Spleen (tissue), 11 donors: ENCODE data around the gene TTC39A. TPM values are rescaled to one million over a fixed set of nuclear protein-coding genes. Genes with fewer than 3 reads are reported as not detected.

Experiments
- DNase-seq: peaks from one replicate; pipeline ENCODE4 v3.0.0-alpha.2; 2020
- H3K27ac ChIP-seq, 8 donors: fragments of 200-600 bp; sonication (generic) in 7 of 8; 1 replicate in 4 of 8; 2 replicates in 4 of 8; pipeline versions ENCODE4 v1.5.0 to v1.8.0; 2016 to 2021; ENCODE audit warnings: inconsistent platforms in 4 of 8, mild to moderate bottlenecking in 4 of 8, moderate library complexity in 1 of 8
- H3K27me3 ChIP-seq, 7 donors: fragments of 200-600 bp; sonication (generic) in 6 of 7; replicated peaks in 1 of 7; 1 replicate in 4 of 7; 2 replicates in 3 of 7; pipeline versions ENCODE4 v1.5.0 to v1.8.0; 2016 to 2021; ENCODE audit warnings: inconsistent platforms in 3 of 7, mild to moderate bottlenecking in 1 of 7
- H3K36me3 ChIP-seq, 6 donors: fragments of 200-600 bp; sonication (generic) in 5 of 6; 1 replicate in 4 of 6; 2 replicates in 2 of 6; pipeline versions ENCODE4 v1.5.0 to v1.8.0; 2016 to 2021; ENCODE audit warnings: inconsistent platforms in 2 of 6
- H3K4me1 ChIP-seq, 6 donors: fragments of 200-600 bp; sonication (generic) in 5 of 6; 1 replicate in 3 of 6; 2 replicates in 3 of 6; pipeline versions ENCODE4 v1.5.0 to v1.8.0; 2016 to 2021; ENCODE audit warnings: inconsistent platforms in 3 of 6
- H3K4me3 ChIP-seq, 8 donors: fragments of 200-600 bp; sonication (generic) in 7 of 8; 1 replicate in 4 of 8; 2 replicates in 4 of 8; pipeline versions ENCODE4 v1.5.0 to v1.8.0; 2016 to 2021; ENCODE audit warnings: inconsistent platforms in 4 of 8, mild to moderate bottlenecking in 4 of 8, moderate library complexity in 2 of 8
- H3K9me3 ChIP-seq, 8 donors: fragments of 200-600 bp; sonication (generic) in 7 of 8; 1 replicate in 4 of 8; 2 replicates in 4 of 8; pipeline versions ENCODE4 v1.5.0 to v1.8.0; 2016 to 2021; ENCODE audit warnings: inconsistent platforms in 4 of 8
- POLR2A ChIP-seq, 3 donors: fragments of 450-650 bp; IDR thresholded peaks; one replicate each; pipeline ENCODE4 v1.5.1; 2017; ENCODE audit warnings: antibody characterized with exemption in 3 of 3, mild to moderate bottlenecking in 1 of 3
- POLR2AphosphoS5 ChIP-seq, 3 donors: sonication (generic); formaldehyde crosslinking; IDR thresholded peaks; one replicate each; pipeline ENCODE4 v1.5.1; 2017; ENCODE audit warnings: antibody characterized with exemption in 3 of 3
- WGBS, 5 donors: extraction: QIAGEN DNeasy Blood & Tissue Kit in 3 of 5; methylation state at CpG; one replicate each; pipeline versions ENCODE4 v1.1.5 to v1.1.7; 2013 to 2018; 5-methylcytosine and 5-hydroxymethylcytosine counted together
- intact Hi-C: fragments of 100-400 bp; cut with DNase I; formaldehyde crosslinking; loops from one replicate; pipeline ENCODE4 v1.15.0; 2023; ENCODE audit warnings: low total_unique reads
- polyA plus RNA-seq, 3 donors: library from polyadenylated mRNA; stranded (reverse); fragments of 200-250 nt; gene quantifications; one replicate each; pipeline ENCODE4 v1.2.1, GENCODE V29; 2013
- total RNA-seq, 7 donors: library from RNA; depleted of rRNA in 3 of 7; stranded (reverse); fragments of >200 nt in 3 of 7; fragmentation: NEBNext Ultra II Directional in 4 of 7; extraction: Animal tissue kit (Norgen Biotek cat#: 25700) in 4 of 7; gene quantifications; one replicate each; pipeline versions ENCODE4 v1.1.0 to v1.2.1, GENCODE V29; 2016 to 2021
- TF ChIP-seq, protein P1 (sequence below), 11 experiments: fragments of 200-600 bp in 7 of 11; fragments of 450-650 bp in 4 of 11; sonication (generic) in 4 of 11; IDR thresholded peaks in 8 of 11; conservative IDR thresholded peaks in 3 of 11; 1 replicate in 7 of 11; 2 replicates in 4 of 11; pipeline versions ENCODE4 v1.4.0 to v1.8.0; 2016 to 2021; ENCODE audit warnings: antibody characterized with exemption in 11 of 11, inconsistent platforms in 4 of 11, mild to moderate bottlenecking in 1 of 11
- donor health status: healthy with polysubstance abuse.
- donor health status: DM: no; HTN: no; CAD: no; lungs with moderate emphysema.
- donor health status: DM: no; HTN: no; CAD: no.
- donor health status: Bipolar disorder and iron deficiency.
- donor health status: healthy.
- donor health status: DM: no; HTN: no; CAD: no.
- donor health status: DM: yes; HTN: yes; CAD: no.

TTC39A gene
- total and polyA plus RNA-seq, 10 donors = 0.24 to 2.4 (median 0.70) TPM; not detected in 1

DNA sequence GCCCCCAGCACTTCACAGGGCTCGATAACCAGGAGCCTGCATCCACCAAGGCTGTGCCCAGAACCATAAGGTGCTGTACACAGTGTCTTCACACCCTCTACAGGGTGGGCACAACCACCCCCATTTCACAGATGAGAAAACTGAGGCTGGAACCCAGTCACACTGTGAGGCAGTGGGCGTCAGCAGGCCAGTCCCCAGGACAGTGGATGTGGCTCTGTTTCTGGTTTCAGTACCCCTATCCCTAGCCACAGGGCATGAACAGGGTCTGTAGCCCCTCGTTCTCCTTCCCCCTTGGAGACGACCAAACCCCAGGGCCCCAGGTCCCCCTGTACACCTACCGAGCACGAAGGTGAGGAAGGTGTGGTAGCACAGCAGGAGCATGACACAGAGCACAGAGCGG, 27.6 kb downstream of the TTC39A start:
- intact Hi-C loops = no loop called here
- H3K4me1 ChIP-seq = peaks cover 0 to 14% (median 7%) of the 10 kb centered on the region in 6 donors
- no peaks in the 10 kb centered on the region for H3K9me3 ChIP-seq
- peak; percentile 52 for DNase-seq
- WGBS, 5 donors = 76 to 88% (median 81%) methylated on average over 5 to 7 of the region's 7 CpGs
- H3K36me3 ChIP-seq = no peaks in the 10 kb centered on the region
- no peak overlapping the region for H3K27ac ChIP-seq
- no peak overlapping the region for H3K4me3 ChIP-seq
- TF ChIP-seq, protein P1, sequence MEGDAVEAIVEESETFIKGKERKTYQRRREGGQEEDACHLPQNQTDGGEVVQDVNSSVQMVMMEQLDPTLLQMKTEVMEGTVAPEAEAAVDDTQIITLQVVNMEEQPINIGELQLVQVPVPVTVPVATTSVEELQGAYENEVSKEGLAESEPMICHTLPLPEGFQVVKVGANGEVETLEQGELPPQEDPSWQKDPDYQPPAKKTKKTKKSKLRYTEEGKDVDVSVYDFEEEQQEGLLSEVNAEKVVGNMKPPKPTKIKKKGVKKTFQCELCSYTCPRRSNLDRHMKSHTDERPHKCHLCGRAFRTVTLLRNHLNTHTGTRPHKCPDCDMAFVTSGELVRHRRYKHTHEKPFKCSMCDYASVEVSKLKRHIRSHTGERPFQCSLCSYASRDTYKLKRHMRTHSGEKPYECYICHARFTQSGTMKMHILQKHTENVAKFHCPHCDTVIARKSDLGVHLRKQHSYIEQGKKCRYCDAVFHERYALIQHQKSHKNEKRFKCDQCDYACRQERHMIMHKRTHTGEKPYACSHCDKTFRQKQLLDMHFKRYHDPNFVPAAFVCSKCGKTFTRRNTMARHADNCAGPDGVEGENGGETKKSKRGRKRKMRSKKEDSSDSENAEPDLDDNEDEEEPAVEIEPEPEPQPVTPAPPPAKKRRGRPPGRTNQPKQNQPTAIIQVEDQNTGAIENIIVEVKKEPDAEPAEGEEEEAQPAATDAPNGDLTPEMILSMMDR (IDR thresholded peaks at IDR 0.05 in 8 of 11, conservative IDR thresholded peaks at IDR 0.05 in 3 of 11) = no peak
- TF ChIP-seq POLR2A (IDR thresholded peaks at IDR 0.05) = no peak
- TF ChIP-seq POLR2AphosphoS5 (IDR thresholded peaks at IDR 0.05) = no peak
- H3K27me3 ChIP-seq = no peaks in the 10 kb centered on the region

DNA sequence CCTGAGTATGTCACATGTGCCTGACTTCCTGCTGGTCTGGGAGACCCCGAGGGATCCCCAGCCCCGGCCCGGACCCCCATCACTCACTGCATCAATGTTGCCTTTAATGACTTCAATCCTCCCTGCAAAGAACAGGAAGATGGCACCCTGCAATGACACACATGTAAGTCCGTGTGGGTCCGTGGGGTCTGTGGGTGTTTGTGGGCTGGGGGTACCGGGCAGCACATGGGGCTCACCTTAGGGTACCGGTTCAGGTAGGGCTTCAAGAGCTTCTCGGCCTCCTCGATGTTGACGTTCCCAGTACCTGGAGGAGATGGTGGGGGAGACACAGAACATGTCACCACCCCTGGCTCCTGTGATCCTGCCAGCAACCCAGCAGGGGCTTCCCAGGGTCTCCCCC, 28.1 kb downstream of the TTC39A start:
- Histone ChIP-seq H3K27me3 (no peaks in the 10 kb centered on the region), H3K4me1 (peaks cover 0 to 18% (median 9%) of the 10 kb centered on the region in 6 donors), H3K9me3 (no peaks in the 10 kb centered on the region), H3K27ac (no peak overlapping the region), H3K4me3 (no peak overlapping the region), H3K36me3 (no peaks in the 10 kb centered on the region)
- DNase-seq = peak; percentile 63
- no peak for TF ChIP-seq POLR2AphosphoS5 (IDR thresholded peaks at IDR 0.05)
- TF ChIP-seq, protein P1 (IDR thresholded peaks at IDR 0.05 in 8 of 11, conservative IDR thresholded peaks at IDR 0.05 in 3 of 11) = no peak
- no peak for TF ChIP-seq POLR2A (IDR thresholded peaks at IDR 0.05)
- intact Hi-C loops = no loop called here
- 72 to 90% (median 87%) methylated on average over 10 of the region's 10 CpGs for WGBS, 5 donors

DNA sequence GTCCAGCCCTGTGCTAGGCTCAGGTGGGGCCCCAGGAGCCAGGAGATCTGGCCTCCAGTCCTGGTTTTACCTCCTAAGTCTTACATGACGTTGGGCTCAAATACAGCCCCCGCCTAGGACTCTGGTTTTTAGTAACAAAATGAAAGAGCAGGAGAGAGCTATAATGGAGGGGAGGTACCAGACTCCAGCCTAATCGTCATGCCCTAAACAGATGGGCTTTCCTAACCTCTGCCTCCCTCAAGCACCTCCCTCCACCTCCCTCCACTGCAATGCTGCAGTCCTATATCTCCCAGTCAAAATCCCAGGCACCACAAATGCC, 28.6 kb downstream of the TTC39A start:
- no peak for DNase-seq
- no peaks in the 10 kb centered on the region for H3K27me3 ChIP-seq
- no peak overlapping the region for H3K4me3 ChIP-seq
- no peaks in the 10 kb centered on the region for H3K9me3 ChIP-seq
- TF ChIP-seq, protein P1 (IDR thresholded peaks at IDR 0.05 in 8 of 11, conservative IDR thresholded peaks at IDR 0.05 in 3 of 11) = no peak
- TF ChIP-seq POLR2AphosphoS5 (IDR thresholded peaks at IDR 0.05) (no peak), POLR2A (IDR thresholded peaks at IDR 0.05) (no peak)
- intact Hi-C loops = no loop called here
- no peaks in the 10 kb centered on the region for H3K36me3 ChIP-seq
- WGBS, 5 donors = 61 to 90% (median 66%) methylated on average over 3 of the region's 3 CpGs
- H3K27ac ChIP-seq = no peak overlapping the region
- H3K4me1 ChIP-seq = peaks cover 0 to 23% (median 14%) of the 10 kb centered on the region in 6 donors

DNA sequence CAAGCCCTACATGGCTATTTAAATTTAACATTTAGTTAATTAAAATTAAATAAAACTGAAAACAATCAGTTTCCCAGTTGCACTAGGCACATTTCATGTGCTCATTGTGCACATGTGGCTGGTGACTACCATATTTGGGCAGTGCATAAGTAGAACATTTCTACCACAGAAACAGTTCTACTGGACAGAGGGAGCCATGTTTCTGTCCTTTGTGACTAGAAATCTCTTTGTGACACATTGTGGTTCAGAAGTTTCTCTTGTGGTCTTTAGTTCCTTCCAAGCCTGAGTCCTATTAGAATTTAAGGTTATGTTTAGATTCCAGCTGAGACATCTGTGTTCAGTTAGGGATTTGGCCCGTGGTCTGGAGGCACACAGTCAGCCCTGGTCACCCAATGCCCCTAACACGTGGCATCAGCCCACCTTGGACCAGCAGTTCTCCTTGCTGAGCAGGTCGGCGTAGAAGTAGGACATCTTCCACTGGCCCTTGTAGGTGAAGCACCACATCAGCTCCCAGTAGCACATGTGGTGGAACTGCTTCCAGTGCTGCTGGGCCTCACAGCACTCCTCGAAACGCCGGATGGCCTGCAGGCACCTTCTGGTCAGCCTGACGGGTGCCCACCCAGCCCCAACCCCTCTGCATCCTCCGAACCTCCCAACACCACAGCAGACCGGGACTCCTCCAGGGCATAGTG, 29.1 kb downstream of the TTC39A start:
- H3K27me3 ChIP-seq = no peaks in the 10 kb centered on the region
- WGBS, 5 donors = 32 to 88% (median 81%) methylated on average over 2 to 10 of the region's 10 CpGs
- H3K4me3 ChIP-seq = no peak overlapping the region
- H3K4me1 ChIP-seq = peaks cover 0 to 28% (median 19%) of the 10 kb centered on the region in 6 donors
- TF ChIP-seq, protein P1 (IDR thresholded peaks at IDR 0.05 in 8 of 11, conservative IDR thresholded peaks at IDR 0.05 in 3 of 11) = no peak
- no peak for TF ChIP-seq POLR2A (IDR thresholded peaks at IDR 0.05)
- no peak for TF ChIP-seq POLR2AphosphoS5 (IDR thresholded peaks at IDR 0.05)
- intact Hi-C loops = no loop called here
- no peaks in the 10 kb centered on the region for H3K36me3 ChIP-seq
- H3K9me3 ChIP-seq = no peaks in the 10 kb centered on the region
- peak; percentile 56 for DNase-seq
- no peak overlapping the region for H3K27ac ChIP-seq
